Measurements from ENCODE around the gene FCRL1. TPM values are rescaled to one million over a fixed set of nuclear protein-coding genes. Genes with fewer than 3 reads are reported as not detected.

FCRL1 gene
- total RNA-seq, 4 donors from 2014 or later: 1.2 TPM; not detected in 3

GRCh38 chr1:157829711-157830110 lies 9.8 kb upstream of the FCRL1 start:
- Histone ChIP-seq H3K4me1 (no peaks in the 10 kb centered on the region), H3K27me3 (no peaks in the 10 kb centered on the region), H3K4me3 (no peak overlapping the region), H3K9me3 (no peaks in the 10 kb centered on the region), H3K27ac (no peak overlapping the region), H3K36me3 (no peaks in the 10 kb centered on the region)
- no peak for ATAC-seq
- WGBS, 2 donors (ENCODE audit: low coverage in 1 of 2): 71 to 84% methylated on average over 3 of the region's 3 CpGs
- no peak for TF ChIP-seq POLR2AphosphoS5 (IDR thresholded peaks at IDR 0.05)
- no peak for TF ChIP-seq CTCF (IDR thresholded peaks at IDR 0.05)
- no peak for TF ChIP-seq EP300 (IDR thresholded peaks at IDR 0.05)
- TF ChIP-seq POLR2A (IDR thresholded peaks at IDR 0.05): no peak

GRCh38 chr1:157829210-157829609 lies 9.3 kb upstream of the FCRL1 start:
- Histone ChIP-seq H3K27ac (no peak overlapping the region), H3K4me3 (no peak overlapping the region), H3K36me3 (no peaks in the 10 kb centered on the region), H3K9me3 (no peaks in the 10 kb centered on the region), H3K27me3 (no peaks in the 10 kb centered on the region), H3K4me1 (no peaks in the 10 kb centered on the region)
- no peak for TF ChIP-seq POLR2A (IDR thresholded peaks at IDR 0.05)
- TF ChIP-seq POLR2AphosphoS5 (IDR thresholded peaks at IDR 0.05): no peak
- TF ChIP-seq EP300 (IDR thresholded peaks at IDR 0.05): no peak
- TF ChIP-seq CTCF (IDR thresholded peaks at IDR 0.05): no peak
- ATAC-seq: no peak

GRCh38 chr1:157820299-157820698 lies 379 bp upstream of the FCRL1 start:
- H3K27me3 ChIP-seq: no peaks in the 10 kb centered on the region
- H3K4me1 ChIP-seq: no peaks in the 10 kb centered on the region
- no peaks in the 10 kb centered on the region for H3K9me3 ChIP-seq
- 40 to 78% methylated on average over 1 to 2 of the region's 2 CpGs for WGBS, 2 donors (ENCODE audit: low coverage in 1 of 2)
- no peak overlapping the region for H3K4me3 ChIP-seq
- TF ChIP-seq CTCF (IDR thresholded peaks at IDR 0.05): no peak
- TF ChIP-seq POLR2A (IDR thresholded peaks at IDR 0.05): no peak
- TF ChIP-seq POLR2AphosphoS5 (IDR thresholded peaks at IDR 0.05): no peak
- TF ChIP-seq EP300 (IDR thresholded peaks at IDR 0.05): no peak
- no peak for ATAC-seq
- no peak overlapping the region for H3K27ac ChIP-seq
- no peaks in the 10 kb centered on the region for H3K36me3 ChIP-seq

- no peaks in the 10 kb centered on the region for H3K4me1 ChIP-seq
- no peak for TF ChIP-seq EP300 (IDR thresholded peaks at IDR 0.05)
- no peak for TF ChIP-seq CTCF (IDR thresholded peaks at IDR 0.05)
- no peak for TF ChIP-seq POLR2AphosphoS5 (IDR thresholded peaks at IDR 0.05)
- TF ChIP-seq POLR2A (IDR thresholded peaks at IDR 0.05): no peak
- no peaks in the 10 kb centered on the region for H3K27me3 ChIP-seq
- peaks cover 0 to 3% (median 0%) of the 10 kb centered on the region in 3 donors for H3K9me3 ChIP-seq
- H3K27ac ChIP-seq: no peak overlapping the region
- ATAC-seq: no peak
- no peak overlapping the region for H3K4me3 ChIP-seq
- WGBS, 2 donors (ENCODE audit: low coverage in 1 of 2): 69% methylated on average over 2 of the region's 2 CpGs; no CpG with 5 or more reads in 1 of the 2 donors
- no peaks in the 10 kb centered on the region for H3K36me3 ChIP-seq
Measured at GRCh38 chr1:157819215-157819614, 705 bp downstream of the FCRL1 start.

GRCh38 chr1:157813269-157813668 lies 6.7 kb downstream of the FCRL1 start:
- Histone ChIP-seq H3K27ac (no peak overlapping the region), H3K4me3 (no peak overlapping the region), H3K4me1 (no peaks in the 10 kb centered on the region), H3K36me3 (no peaks in the 10 kb centered on the region), H3K9me3 (peaks cover 0 to 28% (median 0%) of the 10 kb centered on the region in 3 donors), H3K27me3 (no peaks in the 10 kb centered on the region)
- TF ChIP-seq CTCF (IDR thresholded peaks at IDR 0.05) (no peak), POLR2A (IDR thresholded peaks at IDR 0.05) (no peak), EP300 (IDR thresholded peaks at IDR 0.05) (no peak), POLR2AphosphoS5 (IDR thresholded peaks at IDR 0.05) (no peak)
- 35 to 50% methylated on average over 1 of the region's 1 CpG for WGBS, 2 donors (ENCODE audit: low coverage in 1 of 2)
- ATAC-seq: no peak

Measured in gastroesophageal sphincter (tissue), 4 donors.